Right renal pelvis (tissue), 4 donors: Measurements from ENCODE around the gene SUSD6. TPM values are rescaled to one million over a fixed set of nuclear protein-coding genes. Genes with fewer than 3 reads are reported as not detected.

Experiments used
- DNase-seq, 4 donors: peaks; one replicate each; pipeline ENCODE4 v3.0.0-alpha.2; 2013; ENCODE audit warnings: low read depth in 4 of 4, low spot score in 3 of 4, missing footprints in 1 of 4
- polyA plus RNA-seq, 4 donors: library from polyadenylated mRNA; unstranded; fragments of 120-200 nt; gene quantifications; one replicate each; pipeline ENCODE4 v1.2.1, GENCODE V29; 2013; ENCODE audit not compliant: insufficient read length in 4 of 4

The SUSD6 gene
- polyA plus RNA-seq, 4 donors = 19.6 to 23.3 (median 21.7) TPM

- DNase-seq = peak in 2 of 4 donors; percentile 31 to 35
Measured at GRCh38 chr14:69749956-69750355, 138.6 kb downstream of the SUSD6 start.

DNA sequence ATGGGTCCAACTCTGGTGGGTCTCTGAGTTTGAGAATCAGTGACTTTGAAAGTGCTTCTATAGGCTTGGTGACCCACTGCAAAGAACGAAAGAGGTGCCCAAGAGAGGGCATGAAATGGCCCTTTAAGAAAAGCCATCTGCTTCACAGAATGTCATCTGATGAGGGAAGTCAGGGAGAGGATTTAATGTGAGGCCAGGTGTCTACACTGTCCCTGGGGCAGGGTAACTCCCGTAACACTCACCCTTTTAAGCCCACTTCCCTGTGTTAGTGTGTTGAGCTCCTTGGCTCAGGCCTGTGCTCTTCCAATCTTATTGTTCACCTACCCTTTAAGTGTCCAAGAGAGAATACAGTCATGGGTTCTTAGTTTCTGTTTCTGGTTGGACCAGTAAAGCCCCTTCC, 139.1 kb downstream of the SUSD6 start:
- DNase-seq = no peak

- DNase-seq = no peak
Measured at GRCh38 chr14:69752773-69753172, 141.4 kb downstream of the SUSD6 start.

- no peak for DNase-seq
Measured at GRCh38 chr14:69753860-69754259, 142.5 kb downstream of the SUSD6 start.

- DNase-seq = no peak
Measured at GRCh38 chr14:69754487-69754886, 143.1 kb downstream of the SUSD6 start.

- no peak for DNase-seq
Measured at GRCh38 chr14:69755296-69755695, 143.9 kb downstream of the SUSD6 start.

GRCh38 chr14:69755784-69756183, 144.4 kb downstream of the SUSD6 start:
- no peak for DNase-seq

- DNase-seq = no peak
Measured at GRCh38 chr14:69756298-69756697, 144.9 kb downstream of the SUSD6 start.

DNA sequence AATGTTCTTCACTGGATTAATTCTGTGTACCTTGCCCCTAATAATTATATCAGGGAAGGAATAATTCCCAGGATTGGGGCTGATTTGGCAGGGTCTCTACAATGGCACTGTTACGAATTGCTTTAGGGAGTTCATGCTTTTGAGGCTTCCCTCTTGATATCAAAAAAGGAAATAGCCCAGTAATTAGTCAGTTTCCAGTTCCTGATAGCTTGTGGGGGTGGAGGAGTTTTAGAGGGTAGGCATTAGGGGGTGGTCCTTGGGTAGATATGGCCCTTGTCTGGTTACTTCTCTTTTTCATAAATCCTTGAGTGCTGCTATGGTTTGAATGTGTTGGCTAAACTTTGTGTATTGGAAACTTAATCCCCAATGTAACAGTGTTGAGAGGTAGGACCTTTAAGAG, 149.4 kb downstream of the SUSD6 start:
- DNase-seq = no peak

DNA sequence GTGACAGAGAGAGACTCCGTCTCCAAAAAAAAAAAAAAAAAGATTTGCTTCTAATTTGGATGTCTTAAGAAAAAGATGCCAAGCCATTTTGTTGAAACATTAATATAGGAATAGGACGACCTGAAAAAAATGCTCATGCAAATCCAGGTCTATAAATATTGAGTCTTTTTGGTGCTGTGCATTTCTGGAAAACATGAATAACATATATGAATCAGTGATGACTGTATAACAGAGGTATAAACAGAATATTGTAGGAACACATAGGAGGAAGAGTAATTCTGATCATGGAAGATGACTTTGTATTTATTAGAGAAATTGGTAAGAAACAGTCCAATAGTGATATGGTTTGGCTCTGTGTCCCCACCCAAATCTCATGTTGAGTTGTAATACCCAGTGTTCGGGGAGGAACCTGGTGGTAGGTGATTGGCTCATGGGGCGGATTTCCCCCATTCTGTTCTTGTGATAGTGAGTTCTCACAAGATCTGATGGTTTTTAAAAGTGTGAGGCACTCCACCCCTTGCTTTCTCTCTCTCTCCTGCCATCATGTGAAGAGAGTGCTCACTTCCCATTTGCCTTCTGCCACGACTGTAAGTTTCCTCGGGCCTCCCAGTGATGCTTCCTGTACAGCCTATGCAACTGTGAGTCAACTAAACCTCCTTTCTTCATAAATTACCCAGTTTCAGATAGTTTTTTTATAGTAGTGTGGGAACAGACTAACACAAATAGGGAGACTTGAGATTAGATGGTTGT, 152.5 kb downstream of the SUSD6 start:
- no peak for DNase-seq

Other genes with a start within 250 kb of the SUSD6 start
- gene ERH, start 213.3 kb upstream of the SUSD6 start, polyA plus RNA-seq = 100 to 1,000 TPM; 300 to 387 (median 351) TPM
- gene SLC39A9, start 212.9 kb upstream of the SUSD6 start, polyA plus RNA-seq = 10 to 100 TPM; 79.0 to 89.3 (median 86.3) TPM
- 1 to 10 TPM; 4.3 to 6.1 (median 5.2) TPM for gene PLEKHD1, start 126.9 kb upstream of the SUSD6 start, polyA plus RNA-seq
- gene CCDC177, start 36.7 kb upstream of the SUSD6 start, polyA plus RNA-seq = under 1 TPM in 3 of 4 donors, not detected in 1; 0.06 to 0.13 (median 0.07) TPM
- 100 to 1,000 TPM; 523 to 618 (median 580) TPM for gene SRSF5, start 155.5 kb downstream of the SUSD6 start, polyA plus RNA-seq
- gene SLC10A1, start 185.6 kb downstream of the SUSD6 start, polyA plus RNA-seq = under 1 TPM; 0.08 to 0.23 (median 0.15) TPM